GM12864 (cell line): ENCODE results near the gene NOL3.

Experiments
- DNase-seq: peaks from one replicate; pipeline ENCODE4 v3.0.0-alpha.2; 2011; ENCODE audit warnings: low read depth
- H3K4me3 ChIP-seq: 2 replicates; pipeline ENCODE4 v1.5.1; 2011; ENCODE audit warnings: mild to moderate bottlenecking, low read depth, low read length, control low read depth
- CTCF ChIP-seq: IDR thresholded peaks from 2 replicates; pipeline ENCODE4 v1.5.1; 2011; ENCODE audit warnings: low read depth, mild to moderate bottlenecking, moderate library complexity, low read length, control low read depth, inconsistent platforms; ENCODE audit errors: missing control alignments

Gene NOL3

DNA sequence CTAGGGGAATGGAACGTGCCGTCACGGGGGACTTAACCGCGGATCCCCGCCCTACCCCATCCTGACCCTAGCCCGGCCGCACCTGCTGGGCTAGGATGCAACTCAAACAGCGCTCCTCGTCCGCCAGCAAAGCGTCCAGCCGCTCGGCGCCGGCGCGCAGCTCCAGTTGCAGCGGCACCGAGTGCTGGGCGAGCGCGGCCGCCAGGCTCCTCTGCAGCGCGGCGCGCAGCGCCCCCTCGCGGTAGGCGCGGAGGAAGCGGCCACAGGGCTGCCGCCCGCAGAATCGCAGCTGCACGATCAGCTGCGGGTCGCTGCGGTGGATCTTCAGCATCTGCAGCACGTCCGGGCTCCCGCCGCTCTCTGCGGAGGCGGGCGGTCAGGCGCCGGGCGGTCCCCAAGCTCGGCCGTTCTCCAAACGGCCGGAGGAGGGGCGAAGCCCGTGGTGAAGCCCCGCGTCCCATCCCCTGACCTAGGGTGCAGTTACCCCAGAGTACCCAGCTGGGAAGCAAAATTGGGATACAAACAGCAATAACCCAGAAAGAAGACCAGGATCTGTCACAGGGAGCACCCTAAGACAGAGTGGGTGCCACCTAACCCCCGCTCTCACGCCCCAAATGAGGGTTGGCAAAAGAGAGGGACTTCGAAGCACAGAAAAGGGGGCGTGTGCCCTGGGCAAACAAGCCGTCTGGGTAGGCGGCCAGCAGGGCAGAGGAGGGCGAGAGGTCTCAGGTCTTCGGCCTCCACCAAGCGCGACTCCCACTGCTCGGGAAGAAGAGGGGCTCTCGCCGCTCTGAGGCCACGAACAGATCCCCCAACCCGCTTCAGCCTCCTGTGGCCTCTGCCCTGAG, 14.8 kb upstream of the NOL3 start:
- H3K4me3 ChIP-seq = no peak overlapping the region; the same call in 1 of the 2 replicates

GRCh38 chr16:67156143-67156844, 14.0 kb upstream of the NOL3 start:
- H3K4me3 ChIP-seq = no peak overlapping the region
- DNase-seq = no peak
- TF ChIP-seq CTCF = no peak

More for the DNA sequence above, 14.8 kb upstream of the NOL3 start:
- TF ChIP-seq CTCF = peak; percentile 96
- no peak for DNase-seq

GRCh38 chr16:67157106-67157748, 13.1 kb upstream of the NOL3 start:
- no peak overlapping the region for H3K4me3 ChIP-seq
- no peak for DNase-seq
- no peak for TF ChIP-seq CTCF

- H3K4me3 ChIP-seq = peak overlapping the region; percentile 94; the same call in 1 of the 2 replicates
- no peak for DNase-seq
- no peak for TF ChIP-seq CTCF
These were observed 12.3 kb upstream of the NOL3 start for GRCh38 chr16:67157892-67158635.

GRCh38 chr16:67158637-67159600, 11.4 kb upstream of the NOL3 start:
- TF ChIP-seq CTCF = no peak
- DNase-seq = peak; percentile 78
- H3K4me3 ChIP-seq = peak overlapping the region; percentile 94
